Measurements from ENCODE around the gene SPATA22.
A peak's percentile ranks its signal among the peaks of the same experiment; 100 is the strongest.
"Not testable (repeated sequence)": the region's sequence is repeated elsewhere in the genome, so short reads cannot be mapped to it uniquely, and the experiment has no call there.

The SPATA22 gene

GRCh38 chr17:3471599-3471998, at the start of gene SPATA22:
SPATA22 (minus strand) TSS chr17:3471819; CDS start chr17:3469325, 2,494 bp downstream.
- no peak for DNase-seq

- not testable (repeated sequence) for DNase-seq
Observed at GRCh38 chr17:3519472-3519871, 47.9 kb upstream of the SPATA22 start.

- no peak for DNase-seq
Observed at GRCh38 chr17:3514873-3515272, 43.3 kb upstream of the SPATA22 start.

GRCh38 chr17:3514167-3514566, 42.5 kb upstream of the SPATA22 start:
- DNase-seq, result not testable (repeated sequence)

GRCh38 chr17:3513305-3514035, 41.9 kb upstream of the SPATA22 start:
- DNase-seq, result no peak

- DNase-seq, result no peak
Observed at GRCh38 chr17:3512505-3513171, 41.0 kb upstream of the SPATA22 start.

GRCh38 chr17:3511852-3512504, 40.4 kb upstream of the SPATA22 start:
- no peak for DNase-seq

GRCh38 chr17:3510090-3510489, 38.5 kb upstream of the SPATA22 start:
- DNase-seq, result no peak

GRCh38 chr17:3507869-3508268, 36.2 kb upstream of the SPATA22 start:
- no peak for DNase-seq

- no peak for DNase-seq
Observed at GRCh38 chr17:3507071-3507470, 35.5 kb upstream of the SPATA22 start.

GRCh38 chr17:3506054-3506453, 34.4 kb upstream of the SPATA22 start:
- DNase-seq, result no peak

GRCh38 chr17:3505008-3505407, 33.4 kb upstream of the SPATA22 start:
- DNase-seq, result no peak

- DNase-seq, result no peak
Observed at GRCh38 chr17:3503285-3503684, 31.7 kb upstream of the SPATA22 start.

- DNase-seq, result no peak
Observed at GRCh38 chr17:3502466-3502865, 30.8 kb upstream of the SPATA22 start.

GRCh38 chr17:3501344-3501743, 29.7 kb upstream of the SPATA22 start:
- DNase-seq, result no peak

- DNase-seq, result no peak
Observed at GRCh38 chr17:3497101-3497500, 25.5 kb upstream of the SPATA22 start.

- DNase-seq, result no peak
Observed at GRCh38 chr17:3485481-3486068, 14.0 kb upstream of the SPATA22 start.

- DNase-seq, result no peak
Observed at GRCh38 chr17:3482852-3483251, 11.2 kb upstream of the SPATA22 start.

GRCh38 chr17:3479988-3480387, 8.4 kb upstream of the SPATA22 start:
- no peak for DNase-seq

- peak; percentile 9 for DNase-seq
Observed at GRCh38 chr17:3475812-3476610, 4.4 kb upstream of the SPATA22 start, which contains the start of gene ASPA. ASPA (plus strand) TSS chr17:3475997; CDS start chr17:3476160, 163 bp downstream.

GRCh38 chr17:3475251-3475685, 3.6 kb upstream of the SPATA22 start:
- no peak for DNase-seq

GRCh38 chr17:3474212-3474611, 2.6 kb upstream of the SPATA22 start:
- peak; percentile 91 for DNase-seq

GRCh38 chr17:3472137-3472536, 518 bp upstream of the SPATA22 start:
- DNase-seq, result no peak

All from DMS53 (cell line).